HG02588 (cell line): ENCODE results near the gene NAT8L.

Source experiments
- ATAC-seq: cut with Tn5 transposase; IDR thresholded peaks from one replicate; pipeline ENCODE4 v1.9.1; 2021; ENCODE audit warnings: mild to moderate bottlenecking, moderate library complexity; ENCODE audit not compliant: unreplicated experiment

NAT8L gene

DNA sequence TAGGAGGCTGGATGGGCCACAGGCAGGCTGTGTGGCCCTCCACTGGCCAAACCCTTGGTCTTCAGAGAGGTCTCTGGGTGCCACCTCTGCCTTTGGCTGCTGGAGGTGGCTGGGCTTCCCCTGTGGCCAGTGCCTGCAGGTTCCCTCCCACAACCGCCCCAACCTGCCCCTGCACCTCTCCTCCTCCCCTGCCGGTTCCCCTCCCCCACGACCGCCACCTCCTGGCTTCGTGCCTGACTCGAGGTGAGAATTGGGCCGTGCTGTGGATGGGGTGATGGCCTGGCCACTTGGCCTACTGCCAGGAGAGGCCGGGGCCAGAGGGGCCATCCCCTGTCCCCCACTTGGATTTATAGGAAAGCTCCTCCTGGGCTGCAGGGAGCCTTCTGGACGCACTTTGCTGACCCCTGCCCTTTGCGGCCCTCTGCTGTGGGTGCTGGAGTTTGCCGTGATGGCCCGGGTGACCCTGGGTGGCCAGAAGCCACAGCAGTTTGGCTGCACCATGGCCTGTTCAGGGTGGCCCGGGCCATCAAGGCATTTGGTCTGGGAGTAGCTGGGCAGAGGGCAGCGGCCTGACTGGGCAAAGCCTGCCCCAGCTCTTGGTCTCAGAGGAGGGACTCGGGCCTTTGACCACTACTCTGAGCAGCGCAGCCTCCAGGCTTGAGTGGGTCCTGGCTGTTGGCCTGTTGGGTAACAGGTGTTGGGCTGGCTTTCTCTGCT, 3.8 kb downstream of the NAT8L start:
- ATAC-seq: no peak

DNA sequence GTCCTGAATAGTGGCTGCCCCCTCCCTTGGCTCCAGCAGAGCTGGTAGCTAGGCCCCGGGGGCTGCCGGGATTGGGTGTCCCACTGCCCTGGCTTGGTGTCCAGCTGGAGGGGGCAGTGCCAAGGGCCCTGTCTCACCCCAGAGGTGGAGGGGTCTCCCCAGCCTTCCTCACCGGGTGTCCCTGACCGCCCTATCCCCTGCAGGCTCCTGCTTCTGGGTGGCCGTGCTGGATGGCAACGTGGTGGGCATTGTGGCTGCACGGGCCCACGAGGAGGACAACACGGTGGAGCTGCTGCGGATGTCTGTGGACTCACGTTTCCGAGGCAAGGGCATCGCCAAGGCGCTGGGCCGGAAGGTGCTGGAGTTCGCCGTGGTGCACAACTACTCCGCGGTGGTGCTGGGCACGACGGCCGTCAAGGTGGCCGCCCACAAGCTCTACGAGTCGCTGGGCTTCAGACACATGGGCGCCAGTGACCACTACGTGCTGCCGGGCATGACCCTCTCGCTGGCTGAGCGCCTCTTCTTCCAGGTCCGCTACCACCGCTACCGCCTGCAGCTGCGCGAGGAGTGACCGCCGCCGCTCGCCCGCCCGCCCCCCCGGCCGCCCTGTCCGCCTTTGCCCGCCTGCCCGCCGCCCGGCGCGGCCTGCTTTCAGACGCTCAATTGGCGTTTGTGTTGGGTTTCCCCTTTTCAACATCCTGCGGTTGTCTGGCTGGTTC, 4.6 kb downstream of the NAT8L start:
- ATAC-seq: no peak

DNA sequence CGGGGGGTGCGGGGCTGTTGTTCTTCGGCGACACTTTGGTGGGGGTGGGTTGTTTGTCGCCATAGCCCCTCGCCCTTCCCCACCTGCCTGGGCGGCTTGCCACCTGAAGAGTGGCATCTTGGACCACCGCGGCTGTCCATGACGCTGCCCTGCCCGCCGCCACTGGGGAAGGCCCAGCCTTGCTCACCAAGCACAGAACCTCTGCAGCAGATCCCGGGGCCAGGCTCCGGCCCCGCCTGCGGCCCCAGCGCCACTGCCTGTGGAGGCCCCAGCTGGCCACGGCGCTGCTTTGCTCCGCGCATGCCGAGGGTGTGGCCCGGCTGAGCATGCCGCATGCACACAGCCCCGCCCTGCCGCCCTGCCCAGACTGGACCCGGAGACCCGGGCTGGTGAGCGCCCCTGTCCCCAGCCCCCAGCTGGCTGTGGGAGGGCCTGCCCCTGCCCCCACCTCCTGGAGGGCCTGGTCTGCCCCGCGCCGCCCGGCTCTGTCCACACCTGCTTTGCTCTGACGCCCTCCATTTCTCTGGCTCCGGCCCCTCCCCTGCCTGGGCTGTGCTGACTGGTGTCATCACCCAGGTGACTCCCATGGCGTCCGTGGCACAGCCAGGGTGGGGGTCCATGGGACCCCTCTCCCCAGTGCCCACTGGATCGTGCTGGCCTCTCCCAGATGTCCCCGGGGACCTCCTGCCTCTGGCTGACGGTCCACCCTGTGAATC, 5.3 kb downstream of the NAT8L start:
- no peak for ATAC-seq

DNA sequence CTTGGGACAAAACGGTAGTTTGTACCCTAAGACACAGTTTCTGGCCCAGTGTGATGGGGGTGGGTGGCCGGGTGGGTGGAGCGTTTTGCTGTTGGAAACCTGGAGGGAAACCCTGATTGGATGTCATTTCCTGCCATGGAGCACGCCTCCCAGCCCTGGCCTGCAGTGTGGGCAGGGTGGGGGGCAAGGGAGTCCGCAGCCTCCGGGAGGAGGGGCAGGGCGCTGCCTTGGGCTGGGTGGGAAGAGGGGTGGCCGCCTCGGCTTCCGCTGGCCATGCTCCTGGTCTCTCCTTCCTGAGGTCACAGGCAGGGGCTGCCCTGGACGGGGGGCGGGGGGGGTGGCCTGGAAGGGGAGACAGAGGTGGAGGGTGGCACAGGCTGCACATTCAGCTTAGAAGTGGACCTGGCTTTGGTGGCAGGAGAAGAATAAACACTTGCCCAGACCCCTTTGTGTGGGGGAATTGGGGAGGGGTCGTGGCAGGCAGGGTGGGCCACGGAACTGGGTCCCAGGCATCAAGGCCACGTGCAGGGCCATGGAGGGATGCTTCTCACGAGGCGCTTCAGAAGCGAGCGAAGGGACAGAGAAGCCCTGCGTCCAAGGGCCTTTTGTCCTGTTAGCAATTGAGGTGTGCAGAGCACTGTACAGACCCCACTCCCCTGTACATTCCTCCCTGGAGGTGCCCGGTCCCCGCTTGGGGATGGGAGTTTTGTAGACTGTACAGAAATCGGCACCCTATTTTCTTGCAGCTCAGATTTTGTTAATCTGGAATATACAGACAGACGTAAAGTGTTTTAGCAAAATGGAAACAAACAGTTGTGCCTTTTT, 6.2 kb downstream of the NAT8L start:
- no peak for ATAC-seq

DNA sequence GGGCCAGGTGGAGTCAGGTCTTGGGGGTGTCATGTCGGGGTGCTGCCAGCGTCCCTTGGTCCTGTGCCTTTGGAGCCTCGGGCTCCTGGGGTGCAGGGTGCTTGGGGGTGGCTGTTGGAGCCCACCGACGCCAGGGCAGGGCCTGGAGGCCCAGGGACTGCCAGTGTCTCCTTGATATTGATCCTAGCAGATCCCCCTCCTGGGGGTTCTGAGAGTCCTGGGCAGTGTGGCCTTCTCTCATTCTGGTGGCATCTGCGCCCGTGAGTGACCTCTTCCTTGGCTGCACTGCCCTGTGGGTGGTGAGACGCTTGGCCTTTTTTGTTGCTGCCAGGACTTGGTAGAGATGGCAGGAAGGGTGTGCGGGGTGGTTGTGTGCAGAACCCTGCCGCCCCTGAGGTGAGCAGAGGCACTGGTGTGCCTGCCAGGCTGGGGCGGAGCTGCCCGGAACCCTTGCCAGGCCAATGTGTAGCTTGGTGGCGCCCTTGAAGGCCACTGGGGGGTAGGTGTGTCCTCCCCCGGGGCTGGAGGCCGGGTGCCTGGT, 7.0 kb downstream of the NAT8L start:
- no peak for ATAC-seq

DNA sequence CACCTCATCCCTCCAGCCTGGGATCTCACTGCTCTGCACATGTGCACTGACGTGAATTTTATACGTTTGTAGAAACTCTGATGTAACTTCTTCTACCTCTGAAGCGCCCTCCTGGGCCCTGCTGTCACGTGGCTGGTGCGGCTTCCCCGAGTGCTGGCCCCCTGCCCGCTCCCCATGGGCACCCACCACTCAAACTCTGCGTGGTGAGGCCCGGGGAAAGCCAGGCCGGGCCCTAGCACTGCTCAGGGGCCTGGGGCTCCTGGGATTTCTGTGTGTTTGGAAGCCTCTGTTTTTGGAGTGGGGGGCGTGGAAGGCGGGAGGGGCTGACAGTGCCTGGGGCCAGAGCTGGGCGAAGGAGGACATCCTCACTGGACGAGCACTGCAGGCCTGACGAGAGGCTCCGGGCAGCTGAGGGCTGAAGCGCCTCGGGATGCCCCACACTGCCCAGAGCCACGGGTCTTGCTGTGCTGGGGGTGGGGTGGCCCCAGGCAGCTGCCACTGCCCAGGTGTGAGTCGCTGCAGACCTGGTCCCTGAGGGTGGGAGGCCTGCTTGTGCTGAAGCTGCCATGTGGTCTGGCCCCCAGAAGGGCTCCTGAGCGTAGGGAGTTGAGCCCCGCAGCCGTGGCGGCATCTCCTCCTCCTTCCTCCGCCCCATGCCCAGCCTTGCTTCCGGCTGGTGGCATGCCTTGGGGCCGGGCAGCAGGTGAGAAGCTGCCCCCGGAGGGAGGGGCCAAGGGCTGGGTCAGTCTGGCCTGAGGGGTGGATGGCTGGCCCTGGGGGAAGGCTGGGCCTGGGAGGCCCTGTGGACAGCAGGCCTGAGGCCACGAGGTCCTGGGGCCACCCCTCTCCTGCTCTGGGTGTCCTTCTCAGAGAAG, 7.7 kb downstream of the NAT8L start:
- ATAC-seq: no peak

DNA sequence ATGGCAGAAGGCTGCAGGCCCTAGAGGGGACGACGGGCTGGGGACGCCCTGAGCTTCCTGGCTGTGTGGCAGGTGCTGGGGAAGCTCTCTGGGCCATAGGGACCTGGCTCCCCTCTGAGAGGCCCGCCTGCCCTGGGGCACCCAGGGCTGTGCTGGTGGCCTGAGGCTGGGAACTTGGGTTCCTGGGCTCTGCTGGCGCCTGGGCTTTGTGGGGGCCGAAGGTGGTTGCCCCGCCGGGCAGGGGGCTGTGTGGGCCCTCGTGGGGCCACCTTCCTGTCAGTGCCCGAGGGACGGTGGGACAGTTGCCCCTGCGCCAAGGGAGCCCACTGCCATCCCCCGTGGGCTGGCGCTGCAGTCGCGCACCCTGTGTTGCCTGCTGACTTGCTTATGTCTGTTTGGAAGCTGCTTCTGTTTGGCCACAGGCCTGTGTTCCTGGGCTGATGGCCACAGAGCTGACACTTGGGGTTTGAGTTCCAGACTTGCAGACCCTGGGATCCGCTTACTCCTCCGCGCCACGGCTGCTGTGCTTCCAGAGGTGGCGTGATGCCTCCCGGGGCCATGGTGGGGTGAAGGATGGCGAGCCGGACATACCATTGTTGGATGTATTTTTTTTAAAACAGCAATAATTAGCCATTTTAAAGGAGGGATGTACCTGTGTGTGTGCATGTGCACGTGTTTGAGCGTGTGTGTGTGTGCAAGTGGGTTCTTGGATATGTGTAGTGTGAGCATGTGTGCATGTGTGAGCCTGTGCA, 8.5 kb downstream of the NAT8L start:
- no peak for ATAC-seq

DNA sequence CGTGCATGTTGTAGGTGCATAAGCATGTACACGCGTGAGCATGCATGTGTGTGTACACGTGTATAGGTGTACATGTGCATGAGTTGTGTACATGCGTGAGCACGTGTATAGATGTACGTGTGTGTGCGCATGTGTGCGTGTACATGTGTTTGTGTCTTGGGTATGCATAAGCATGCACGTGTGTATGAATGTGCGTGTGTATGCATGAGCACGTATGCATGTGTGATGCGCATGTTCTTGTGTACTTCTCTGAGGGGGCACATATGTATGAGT, 9.0 kb downstream of the NAT8L start:
- no peak for ATAC-seq

DNA sequence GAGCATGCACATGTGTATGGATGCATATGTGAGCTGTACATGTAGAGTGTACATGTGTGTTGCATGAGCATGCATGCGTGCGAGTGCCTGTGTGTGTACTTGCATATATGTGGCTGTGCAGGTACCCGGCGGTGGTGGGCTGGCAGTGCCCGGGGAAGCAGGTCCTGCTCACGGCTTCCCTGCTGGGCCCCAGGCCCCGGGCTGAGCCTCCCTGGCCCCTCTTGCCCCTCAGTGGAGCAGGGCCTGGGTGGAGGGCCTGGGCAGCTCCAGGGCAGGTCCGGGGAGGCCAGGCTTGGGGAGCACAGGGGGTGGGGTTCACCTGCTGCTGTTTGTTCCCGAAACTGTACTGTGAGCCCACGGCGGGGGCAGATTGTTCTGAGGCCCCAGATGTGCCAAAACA, 9.4 kb downstream of the NAT8L start:
- ATAC-seq: no peak

DNA sequence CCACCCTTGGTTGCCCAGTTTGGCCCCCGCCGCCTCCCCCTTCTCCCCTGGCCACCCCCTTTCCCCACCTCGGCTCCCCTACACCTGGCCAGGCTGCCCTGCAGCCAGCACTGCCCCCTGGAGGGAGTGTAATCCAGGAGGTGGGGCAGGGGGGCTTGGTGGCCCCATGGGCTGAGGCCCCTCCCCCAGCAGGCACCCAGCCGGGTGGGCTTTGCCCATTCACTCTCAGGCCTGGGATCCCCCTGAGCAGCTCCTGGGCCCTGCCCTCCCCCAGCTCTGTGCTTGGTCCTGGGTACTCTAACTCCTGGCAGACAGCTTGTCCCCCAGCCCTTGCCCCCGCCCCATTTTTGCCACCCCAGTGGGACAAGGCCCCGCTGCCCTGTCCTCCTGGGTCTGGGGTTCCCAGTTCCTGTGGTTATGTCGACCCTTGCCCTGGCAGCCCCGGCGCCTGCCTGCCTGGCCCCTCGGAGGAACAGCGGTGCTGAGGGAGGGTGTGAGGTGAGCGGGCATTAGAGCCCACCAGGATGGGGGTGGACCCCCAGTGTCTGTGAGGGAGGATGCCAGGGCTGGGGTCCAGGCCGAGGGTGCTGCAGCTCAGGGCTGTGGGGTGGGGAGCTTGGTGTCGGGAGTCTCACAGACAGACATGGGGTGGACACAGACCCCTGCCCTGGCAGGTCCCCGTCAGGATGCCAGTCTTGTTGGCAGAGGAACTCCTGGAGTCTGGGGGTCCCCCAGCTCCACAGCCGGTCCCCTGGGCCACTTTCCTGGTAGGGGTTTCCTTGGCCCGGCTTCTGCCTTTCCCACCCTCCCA, 10.2 kb downstream of the NAT8L start:
- no peak for ATAC-seq

DNA sequence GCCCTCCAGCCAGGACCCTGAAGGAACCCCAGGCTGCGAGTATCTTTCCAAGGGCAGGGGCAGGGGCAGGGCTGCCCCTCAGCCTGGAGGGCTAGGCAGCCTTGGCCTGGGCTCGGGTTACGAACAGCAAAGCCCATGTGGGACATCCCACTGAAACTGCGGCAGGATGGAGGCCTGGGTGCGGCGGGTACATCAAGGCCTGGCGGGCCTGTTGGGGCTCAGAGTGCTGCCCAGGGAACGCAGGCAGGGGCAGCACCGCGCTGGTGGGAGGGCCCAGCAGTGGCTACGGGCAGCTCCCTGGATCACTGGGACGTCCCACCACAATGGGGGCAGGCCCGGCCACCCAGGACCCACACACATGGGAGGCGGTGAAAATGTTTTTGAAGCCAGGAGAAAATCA, 10.9 kb downstream of the NAT8L start:
- ATAC-seq: no peak

DNA sequence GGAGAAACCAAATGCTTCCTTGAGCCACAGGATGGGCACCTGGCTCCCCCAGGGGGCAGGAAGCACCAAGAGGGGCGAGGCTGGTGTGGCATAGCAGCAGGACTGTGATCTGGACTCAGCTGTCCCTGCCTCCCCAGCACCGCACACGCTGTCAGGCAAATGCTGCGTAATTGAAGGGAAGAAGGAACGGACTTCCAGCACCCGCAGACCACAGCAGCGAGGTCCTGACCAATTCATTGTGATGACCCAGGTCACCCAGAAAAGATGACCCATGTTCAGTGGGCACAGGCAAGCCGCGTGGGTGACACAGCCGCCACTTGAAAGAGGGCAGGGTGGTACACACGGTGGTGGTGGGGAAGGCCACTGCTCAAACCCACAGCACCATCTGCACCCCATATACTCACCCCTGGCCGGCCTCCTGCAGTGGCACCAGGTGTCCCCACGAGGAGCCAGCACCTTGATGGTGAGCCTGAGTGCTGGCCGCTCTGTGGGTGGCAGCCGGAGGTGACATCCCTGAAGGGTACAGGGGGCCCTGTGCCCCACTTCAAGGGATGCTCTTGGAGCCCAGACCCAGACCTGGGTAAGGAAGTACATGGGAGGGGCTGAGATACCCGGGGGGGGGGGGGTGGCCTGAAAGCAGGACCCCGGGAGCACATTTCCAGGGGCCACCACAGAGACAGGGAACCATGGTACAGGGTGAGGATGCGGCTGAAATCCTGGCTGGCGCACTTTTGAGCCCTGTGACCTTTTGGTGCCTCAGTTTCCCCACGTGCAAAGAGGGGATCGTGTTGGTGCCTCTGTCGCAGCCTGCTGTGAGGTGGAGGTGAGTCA, 11.5 kb downstream of the NAT8L start:
- ATAC-seq: no peak

DNA sequence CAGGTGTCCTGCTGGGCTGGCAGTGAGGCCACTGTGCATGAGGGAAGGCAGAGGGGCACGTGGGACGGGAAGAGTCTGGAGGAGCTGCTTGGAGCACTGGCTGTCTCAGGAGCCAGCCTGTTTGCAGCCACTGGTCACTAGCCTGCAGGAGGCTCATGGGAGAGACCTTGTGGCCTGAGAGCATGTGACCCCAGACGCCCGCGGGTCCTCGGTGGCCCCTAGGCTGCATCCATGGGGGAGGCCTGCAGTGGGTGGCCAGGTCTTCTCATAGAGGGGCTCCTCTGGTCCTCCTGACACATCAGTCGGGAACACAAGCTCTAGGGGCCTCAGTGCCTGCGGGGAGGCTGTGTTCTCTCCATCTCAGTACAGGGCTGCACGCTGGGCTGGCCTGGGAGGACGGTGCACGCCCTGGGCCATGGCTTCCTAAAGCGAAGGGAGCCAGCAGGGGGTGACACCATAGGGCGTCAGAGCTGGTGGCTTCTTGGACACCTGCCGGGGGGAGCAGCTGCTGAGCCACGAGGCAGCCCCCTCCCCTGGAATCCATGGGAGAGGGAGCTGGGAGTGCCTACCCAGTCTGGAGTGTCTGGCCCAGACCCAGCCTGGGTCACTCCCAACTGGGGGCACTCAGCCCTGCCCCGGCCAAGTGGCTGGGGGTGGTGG, 12.3 kb downstream of the NAT8L start:
- ATAC-seq: no peak

DNA sequence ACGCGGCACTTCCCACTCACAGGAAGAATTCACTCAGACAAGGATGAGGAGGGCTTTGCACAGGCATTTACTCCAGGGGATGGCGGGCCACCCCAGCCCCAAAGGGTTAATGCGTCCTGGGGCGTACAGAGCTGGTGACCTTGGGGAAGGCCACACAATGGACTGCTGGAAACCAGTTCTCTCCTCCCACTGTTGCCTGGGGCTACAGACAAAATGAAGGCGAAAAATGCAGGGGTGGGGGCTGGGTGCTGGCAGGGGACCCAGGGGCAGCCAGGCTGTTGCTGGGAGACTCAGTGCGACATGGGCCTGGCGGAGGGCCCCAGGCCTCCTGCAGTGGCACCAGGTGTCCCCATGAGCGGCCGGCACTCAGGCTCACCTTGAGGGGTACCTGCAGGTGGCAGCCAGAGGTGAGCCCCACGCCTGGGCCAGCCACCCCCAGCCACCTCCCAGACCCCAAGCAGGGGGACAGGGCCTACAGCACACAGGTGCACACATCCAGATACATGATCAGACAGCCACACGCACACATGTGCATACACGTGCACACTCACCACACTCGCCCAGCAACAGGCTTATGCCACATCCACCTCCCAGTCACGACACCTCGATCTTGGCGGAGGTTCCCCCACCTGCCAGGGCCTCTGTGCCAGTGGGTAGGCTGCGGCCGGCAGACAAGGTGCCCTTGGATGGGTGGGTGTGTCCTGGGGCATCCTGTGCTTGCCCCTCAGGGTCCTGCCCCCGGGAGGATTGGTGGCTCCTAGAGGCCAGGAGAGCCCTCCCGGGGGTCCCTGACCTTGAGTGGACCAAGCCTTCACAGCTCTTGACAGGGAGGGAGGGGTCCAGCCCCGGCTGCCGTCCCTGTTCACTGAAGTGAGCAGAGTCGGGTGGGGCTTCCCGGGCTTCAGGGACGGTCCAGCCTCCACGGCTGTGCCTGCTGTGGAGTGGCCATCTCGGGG, 13.1 kb downstream of the NAT8L start:
- no peak for ATAC-seq

DNA sequence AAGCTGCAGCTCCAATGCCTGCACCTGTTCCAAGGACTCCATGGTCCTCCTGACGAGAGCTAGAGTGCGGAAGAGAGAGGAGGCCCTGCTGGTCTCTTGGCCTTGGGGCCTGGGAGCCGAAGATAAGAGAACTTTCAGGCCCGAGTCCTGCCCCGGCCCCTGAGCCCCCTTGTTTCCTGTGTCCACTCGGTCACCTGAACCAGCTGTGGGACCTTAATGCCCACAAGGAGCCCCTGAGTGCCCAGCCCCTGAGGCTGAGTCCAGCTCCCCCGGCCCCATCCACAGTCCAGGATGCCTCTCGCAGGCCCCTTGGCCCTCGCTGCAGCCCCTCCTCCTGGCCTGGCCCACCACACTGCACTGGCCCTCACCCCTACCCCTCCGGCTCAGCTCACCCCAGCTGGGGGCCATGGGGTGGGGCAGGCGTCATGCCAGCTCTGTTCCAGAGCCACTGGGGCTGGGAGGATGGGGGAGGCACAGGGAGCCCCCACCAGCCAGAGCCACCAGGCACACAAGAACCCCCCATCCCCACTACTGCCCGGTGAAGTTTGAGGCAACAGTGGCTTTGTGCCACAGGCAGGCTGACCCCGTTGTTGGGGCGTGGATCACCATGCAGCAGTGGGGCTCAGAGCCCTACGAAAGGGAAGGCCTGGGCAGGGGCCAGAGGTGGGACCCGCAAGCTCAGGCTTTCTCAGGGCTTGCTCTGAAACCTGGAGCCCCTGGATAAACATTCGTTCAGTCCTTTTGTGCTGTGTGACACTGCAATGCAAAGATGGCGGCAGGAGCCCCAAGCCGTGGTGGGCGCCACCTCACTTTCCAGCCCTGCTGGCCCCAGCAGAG, 14.1 kb downstream of the NAT8L start:
- ATAC-seq: no peak
